GM21423 (cell line): ENCODE measurements around the gene CENPV.
"Not testable (repeated sequence)": the region's sequence is repeated elsewhere in the genome, so short reads cannot be mapped to it uniquely, and the experiment has no call there.

Experiments
- ATAC-seq: cut with Tn5 transposase; IDR thresholded peaks from one replicate; pipeline ENCODE4 v1.9.1; 2021; ENCODE audit warnings: mild to moderate bottlenecking, moderate library complexity; ENCODE audit not compliant: unreplicated experiment

CENPV gene

DNA sequence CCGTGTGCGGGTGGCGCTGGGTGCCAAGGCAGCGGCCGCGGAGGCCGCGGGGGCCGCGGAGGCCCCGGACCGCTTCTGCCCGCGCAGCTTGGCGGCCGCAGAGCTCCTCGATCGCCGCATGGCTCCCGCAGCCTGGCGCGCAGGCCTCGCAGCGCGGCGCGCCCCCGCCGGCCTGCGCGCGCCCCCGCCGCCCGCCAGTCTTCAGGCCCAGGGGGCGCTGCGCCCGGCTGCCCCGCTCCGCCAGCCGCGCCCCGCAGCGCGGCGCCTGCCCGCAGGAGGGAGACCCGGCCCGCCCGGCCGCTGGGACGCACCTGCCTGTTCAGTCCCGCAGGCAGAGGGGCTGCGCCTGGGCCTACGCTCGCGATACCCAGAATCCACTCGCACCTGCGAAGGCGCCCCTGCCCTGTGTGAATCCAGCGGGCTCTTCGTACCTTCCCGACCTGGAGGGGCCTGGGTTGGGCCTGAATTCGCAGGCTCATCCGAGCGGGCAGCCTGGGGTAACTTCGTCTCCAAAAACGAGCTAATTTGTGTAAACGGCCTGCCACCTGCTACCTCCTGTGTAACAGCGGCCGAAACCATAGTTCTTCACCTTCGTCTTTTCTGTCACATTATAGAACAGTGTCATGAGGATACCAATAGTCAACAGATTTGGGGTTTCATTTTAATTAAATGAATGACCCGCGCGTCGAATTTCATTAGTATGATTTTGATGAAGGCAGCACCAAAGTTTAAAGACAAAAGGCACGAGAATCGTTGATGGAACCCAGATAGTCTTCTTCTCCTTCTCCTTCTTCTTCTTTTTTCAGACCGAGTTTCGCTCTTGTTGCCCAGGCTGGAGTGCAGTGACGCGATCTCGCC is at the start of gene CENPV:
Gene CENPV (minus strand): TSS at position 153 of the 858 bp plus-strand sequence. CDS start 33 bp downstream, at position 120.
- peak; percentile 67 for ATAC-seq

- ATAC-seq = peak; percentile 88
Measured at GRCh38 chr17:16398270-16399267, 45.3 kb upstream of the CENPV start.

DNA sequence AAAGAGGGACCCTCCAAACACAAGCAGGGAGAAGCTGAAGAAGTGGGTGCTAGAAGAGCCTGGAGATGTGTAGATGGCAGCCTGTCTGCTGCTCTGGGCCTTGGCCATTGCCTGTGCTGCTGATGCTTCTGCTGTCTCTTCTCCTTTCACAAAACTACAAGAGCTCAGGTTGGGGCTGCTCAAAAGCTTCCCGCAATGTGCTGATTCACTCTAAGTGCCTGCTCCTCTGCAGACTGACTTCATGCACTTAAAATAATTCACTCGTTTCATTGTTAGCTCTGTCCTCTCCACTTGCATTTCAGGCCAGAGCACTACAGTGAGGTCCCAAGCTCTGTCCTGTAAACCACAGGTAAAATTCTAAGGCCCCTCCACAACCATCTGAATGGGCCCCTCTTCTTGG is 43.4 kb upstream of the CENPV start:
- ATAC-seq = not testable (repeated sequence)

DNA sequence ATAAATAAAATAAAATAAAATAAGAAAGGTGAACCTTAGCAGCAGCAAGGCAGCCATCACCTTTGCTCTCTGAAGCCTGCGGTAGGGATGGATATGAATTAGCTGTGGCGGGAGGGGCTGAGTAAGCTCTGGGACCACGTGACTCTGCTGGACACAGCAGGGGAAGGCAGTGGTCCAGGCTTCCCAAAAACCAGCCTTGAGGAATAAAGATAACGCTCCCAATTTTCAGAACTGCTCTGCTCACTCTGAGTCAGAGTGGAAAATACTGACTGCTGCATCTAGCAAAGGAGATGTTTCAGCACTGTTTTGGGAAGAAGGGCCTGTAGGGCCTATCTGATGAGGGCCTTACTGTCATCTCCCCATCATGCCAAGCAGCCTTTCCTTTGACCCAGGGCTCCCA is 42.6 kb upstream of the CENPV start:
- not testable (repeated sequence) for ATAC-seq

DNA sequence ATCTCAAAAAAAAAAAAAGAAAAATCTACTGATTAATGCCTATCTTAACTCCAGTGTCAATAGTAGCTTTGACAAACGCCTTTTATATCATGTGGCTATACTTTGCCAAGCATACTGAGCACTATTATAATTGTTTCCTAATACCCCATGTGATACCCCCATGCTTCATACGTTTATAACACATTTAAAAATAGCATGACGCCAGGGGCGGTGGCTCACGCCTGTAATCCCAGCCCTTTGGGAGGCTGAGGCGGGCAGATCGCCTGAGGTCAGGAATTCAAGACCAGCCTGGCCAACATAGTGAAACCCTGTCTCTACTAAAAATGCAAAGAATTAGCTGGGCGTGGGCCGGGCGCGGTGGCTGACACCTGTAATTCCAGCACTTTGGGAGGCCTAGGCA is 39.2 kb upstream of the CENPV start:
- ATAC-seq = not testable (repeated sequence)

DNA sequence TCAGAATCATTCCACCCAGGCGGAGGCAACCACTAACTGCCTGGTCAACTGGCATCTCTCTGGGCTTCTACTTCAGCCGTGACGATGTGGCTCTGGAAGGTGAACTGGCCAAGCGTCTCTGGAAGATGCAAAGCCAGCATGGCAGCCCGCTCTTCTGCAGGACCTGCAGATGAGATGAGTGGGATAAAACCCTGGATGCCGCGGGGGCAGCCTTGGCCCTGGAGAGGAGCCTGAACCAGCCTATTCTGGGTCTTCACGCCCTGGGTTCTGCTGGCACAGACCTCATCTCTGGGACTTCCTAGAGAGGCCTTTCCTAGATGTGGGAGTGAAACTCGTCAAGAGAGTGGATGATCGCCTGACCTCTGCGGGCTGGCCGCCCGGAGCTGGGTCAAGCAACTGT is 38.2 kb upstream of the CENPV start:
- no peak for ATAC-seq

DNA sequence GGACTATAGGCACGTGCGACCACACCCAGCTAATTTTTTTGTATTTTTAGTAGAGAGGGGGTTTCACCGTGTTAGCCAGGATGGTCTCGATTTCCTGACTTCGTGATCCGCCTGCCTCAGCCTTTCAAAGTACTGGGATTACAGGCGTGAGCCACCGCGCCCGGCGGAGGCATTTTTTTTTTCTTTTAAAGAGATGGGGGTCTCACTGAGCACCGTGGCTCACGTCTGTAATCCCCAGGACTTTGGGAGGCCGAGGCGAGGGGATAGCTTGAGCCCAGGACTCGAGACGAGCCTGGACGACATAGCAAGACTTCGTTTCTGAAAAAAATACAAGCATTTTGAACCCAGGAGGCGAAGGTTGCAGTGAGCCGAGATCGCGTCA is 32.8 kb upstream of the CENPV start:
- ATAC-seq = not testable (repeated sequence)

GRCh38 chr17:16384557-16384956 is 31.3 kb upstream of the CENPV start:
- no peak for ATAC-seq

GRCh38 chr17:16383772-16384287 is 30.6 kb upstream of the CENPV start:
- no peak for ATAC-seq

GRCh38 chr17:16383216-16383615 is 29.9 kb upstream of the CENPV start:
- no peak for ATAC-seq

GRCh38 chr17:16381496-16381820 is 28.2 kb upstream of the CENPV start:
- peak; percentile 7 for ATAC-seq

DNA sequence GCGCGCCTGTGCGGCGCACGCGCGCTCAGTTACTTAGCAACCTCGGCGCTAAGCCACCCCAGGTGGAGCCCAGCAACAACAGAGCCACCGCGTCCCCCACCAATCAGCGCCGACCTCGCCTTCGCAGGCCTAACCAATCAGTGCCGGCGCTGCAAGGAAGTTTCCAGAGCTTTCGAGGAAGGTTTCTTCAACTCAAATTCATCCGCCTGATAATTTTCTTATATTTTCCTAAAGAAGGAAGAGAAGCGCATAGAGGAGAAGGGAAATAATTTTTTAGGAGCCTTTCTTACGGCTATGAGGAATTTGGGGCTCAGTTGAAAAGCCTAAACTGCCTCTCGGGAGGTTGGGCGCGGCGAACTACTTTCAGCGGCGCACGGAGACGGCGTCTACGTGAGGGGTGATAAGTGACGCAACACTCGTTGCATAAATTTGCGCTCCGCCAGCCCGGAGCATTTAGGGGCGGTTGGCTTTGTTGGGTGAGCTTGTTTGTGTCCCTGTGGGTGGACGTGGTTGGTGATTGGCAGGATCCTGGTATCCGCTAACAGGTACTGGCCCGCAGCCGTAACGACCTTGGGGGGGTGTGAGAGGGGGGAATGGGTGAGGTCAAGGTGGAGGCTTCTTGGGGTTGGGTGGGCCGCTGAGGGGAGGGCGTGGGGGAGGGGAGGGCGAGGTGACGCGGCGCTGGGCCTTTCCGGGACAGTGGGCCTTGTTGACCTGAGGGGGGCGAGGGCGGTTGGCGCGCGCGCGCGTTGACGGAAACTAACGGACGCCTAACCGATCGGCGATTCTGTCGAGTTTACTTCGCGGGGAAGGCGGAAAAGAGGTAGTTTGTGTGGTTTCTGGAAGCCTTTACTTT is 27.6 kb upstream of the CENPV start, which contains the start of gene UBB:
Gene UBB (plus strand): TSS at position 452 of the 856 bp plus-strand sequence. CDS start 817 bp downstream, outside the sequence.
- peak; percentile 91 for ATAC-seq

- no peak for ATAC-seq
Measured at GRCh38 chr17:16379654-16380053, 26.4 kb upstream of the CENPV start.

GRCh38 chr17:16378636-16379282 is 25.5 kb upstream of the CENPV start:
- no peak for ATAC-seq

DNA sequence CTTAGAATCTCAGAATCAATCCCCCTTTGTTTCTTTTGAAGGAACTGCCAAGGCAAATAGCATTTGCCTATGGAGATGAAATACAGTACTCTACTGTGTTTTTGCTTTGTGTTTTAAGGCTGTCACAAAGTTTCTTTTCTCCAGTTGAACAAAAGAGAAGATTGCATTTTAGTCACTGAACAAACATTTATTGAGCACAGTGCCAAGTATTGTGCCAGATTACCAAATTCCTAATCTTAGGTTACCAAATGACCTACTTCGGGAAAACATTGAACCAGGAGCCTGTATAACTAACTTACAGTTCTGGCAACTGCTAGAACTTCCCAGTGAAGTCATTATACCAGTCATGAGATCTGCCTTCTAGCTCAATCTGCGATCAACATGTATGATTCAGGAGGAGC is 24.7 kb upstream of the CENPV start:
- no peak for ATAC-seq

GRCh38 chr17:16374146-16374938 is 21.1 kb upstream of the CENPV start:
- no peak for ATAC-seq

GRCh38 chr17:16371742-16372141 is 18.5 kb upstream of the CENPV start:
- no peak for ATAC-seq

DNA sequence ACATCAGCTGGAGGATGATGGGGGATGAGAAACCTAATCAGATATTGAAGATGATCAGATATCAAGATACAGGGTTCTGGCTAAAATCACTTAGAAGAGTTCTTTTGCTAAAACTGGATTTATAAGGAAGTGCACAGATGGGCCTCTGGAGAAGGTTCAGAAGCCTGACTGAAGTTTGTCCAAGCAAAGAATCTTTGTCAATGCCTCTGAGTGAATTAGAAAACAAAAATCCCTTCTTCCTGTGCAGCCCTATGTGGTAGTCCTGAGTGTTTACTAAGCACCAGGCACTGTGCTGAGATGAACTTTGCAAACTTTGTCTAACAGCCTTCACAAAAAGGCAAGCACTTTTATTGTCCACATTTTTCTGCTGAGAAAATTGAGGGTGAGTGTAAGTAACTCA is 11.4 kb upstream of the CENPV start:
- no peak for ATAC-seq
